Muscle of back (tissue), 11 donors: ENCODE results near the gene NSF. TPM values are rescaled to one million over a fixed set of nuclear protein-coding genes. Genes with fewer than 3 reads are reported as not detected.

Source experiments
- DNase-seq, 3 donors: peaks; one replicate each; pipeline versions ENCODE4 v3.0.0 to v3.0.0-alpha.2; 2013
- polyA plus RNA-seq, 10 donors: library from polyadenylated mRNA; unstranded; fragments of 120-200 nt; gene quantifications; one replicate each; pipeline ENCODE4 v1.2.1, GENCODE V29; 2013; ENCODE audit not compliant: insufficient read length in 10 of 10

Gene NSF
- polyA plus RNA-seq, 10 donors = 19.7 to 27.7 (median 21.1) TPM

GRCh38 chr17:46796956-46797530 lies 206.6 kb downstream of the NSF start:
- DNase-seq = no peak

- no peak for DNase-seq
These were observed 210.1 kb downstream of the NSF start for GRCh38 chr17:46800573-46800972.

- DNase-seq = no peak
These were observed 212.3 kb downstream of the NSF start for GRCh38 chr17:46802800-46803199.

GRCh38 chr17:46803544-46803943 lies 213.1 kb downstream of the NSF start:
- no peak for DNase-seq

DNA sequence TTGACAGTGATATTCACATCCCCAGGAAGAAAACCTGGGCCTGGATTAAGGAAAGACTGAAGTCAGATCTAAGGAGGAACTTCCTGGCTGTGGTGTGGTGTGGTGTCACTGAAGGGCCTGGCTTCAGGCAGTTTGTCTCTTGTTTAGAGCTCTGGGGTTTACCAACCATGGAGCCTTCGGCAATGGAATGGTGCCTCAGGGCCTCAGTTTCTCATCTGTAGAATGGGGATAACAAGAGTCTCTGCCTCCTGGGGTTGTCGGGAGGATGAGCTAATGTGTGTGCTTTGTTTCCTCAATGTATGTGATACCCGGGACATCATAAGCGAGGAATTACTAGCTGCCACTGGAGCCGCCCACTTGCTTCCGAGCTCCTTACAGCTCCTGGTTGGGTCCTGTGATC lies 215.3 kb downstream of the NSF start:
- no peak for DNase-seq

Other genes with a start within 250 kb of the NSF start
- 10 to 100 TPM in 5 of 10 donors, 1 to 10 TPM in 5; 5.2 to 12.7 (median 9.9) TPM for gene ARL17B, start 228.9 kb upstream of the NSF start, polyA plus RNA-seq
- 10 to 100 TPM; 10.6 to 37.5 (median 17.0) TPM for gene LRRC37A2, start 78.2 kb upstream of the NSF start, polyA plus RNA-seq
- 10 to 100 TPM; 10.3 to 27.3 (median 19.4) TPM for gene ARL17A, start 11.0 kb upstream of the NSF start, polyA plus RNA-seq
- 10 to 100 TPM in 1 of 10 donors, 1 to 10 TPM in 9; 2.2 to 14.9 (median 2.6) TPM for gene WNT3, start 228.0 kb downstream of the NSF start, polyA plus RNA-seq